HEK293 (cell line): ENCODE data around the gene RIN2.

Experiments
- CTCF ChIA-PET: fragments of 350-600 bp; formaldehyde crosslinking; extraction: SDS; loops from one replicate; lab custom pipeline; 2021; ENCODE audit warnings: antibody characterized with exemption; lab: Yijun Ruan, JAX
- POLR2A ChIA-PET: fragments of 300-600 bp; formaldehyde crosslinking; extraction: SDS; loops from one replicate; lab custom pipeline; 2020; ENCODE audit warnings: antibody characterized with exemption, inconsistent platforms; lab: Yijun Ruan, JAX
- H3K27ac ChIP-seq: fragments of 200-500 bp; sonication (Bioruptor generic); 2 replicates; pipeline ENCODE4 v1.5.1; 2014; ENCODE audit warnings: low read depth, low read length, control low read depth, inconsistent platforms; ENCODE audit errors: extremely low read depth
- H3K36me3 ChIP-seq, 2 experiments: fragments of 200-500 bp in 1 of 2; sonication (Bioruptor generic) in 1 of 2; 1 replicate in 1 of 2; 2 replicates in 1 of 2; pipeline ENCODE4 v1.5.1; 2014 to 2017; ENCODE audit warnings: inconsistent platforms in 2 of 2, low read length in 2 of 2; ENCODE audit not compliant: control insufficient read depth in 2 of 2, insufficient read depth in 1 of 2
- H3K4me1 ChIP-seq: fragments of 200-500 bp; sonication (Bioruptor generic); 2 replicates; pipeline ENCODE4 v1.5.1; 2014; ENCODE audit warnings: mild to moderate bottlenecking, low read length, inconsistent platforms; ENCODE audit not compliant: control insufficient read depth, insufficient read depth
- H3K4me3 ChIP-seq: 2 replicates; pipeline ENCODE4 v1.5.1; 2011; ENCODE audit warnings: low read depth, mild to moderate bottlenecking, control low read depth, low read length, moderate library complexity
- H3K9me3 ChIP-seq: fragments of 200-500 bp; sonication (Bioruptor generic); 2 replicates; pipeline ENCODE4 v1.5.1; 2014; ENCODE audit warnings: low read depth, low read length, inconsistent platforms; ENCODE audit not compliant: control insufficient read depth, insufficient read depth
- ATF2 ChIP-seq: fragments of 450-650 bp; formaldehyde crosslinking; IDR thresholded peaks from 2 replicates; pipeline ENCODE4 v1.5.1; 2016; ENCODE audit warnings: missing biosample characterization, missing genetic modification characterization, low read depth
- MYNN ChIP-seq: fragments of 450-650 bp; formaldehyde crosslinking; IDR thresholded peaks from 2 replicates; pipeline ENCODE4 v1.5.1; 2016; ENCODE audit warnings: missing biosample characterization, missing genetic modification characterization, borderline replicate concordance
- PRDM6 ChIP-seq: fragments of 450-650 bp; formaldehyde crosslinking; IDR thresholded peaks from 2 replicates; pipeline ENCODE4 v1.5.1; 2017; ENCODE audit warnings: missing biosample characterization, missing genetic modification characterization
- SP2 ChIP-seq: fragments of 450-650 bp; formaldehyde crosslinking; IDR thresholded peaks from 2 replicates; pipeline ENCODE4 v1.5.1; 2016; ENCODE audit warnings: missing biosample characterization, missing genetic modification characterization
- WT1 ChIP-seq: fragments of 450-650 bp; formaldehyde crosslinking; IDR thresholded peaks from 2 replicates; pipeline ENCODE4 v1.5.1; 2016; ENCODE audit warnings: missing biosample characterization, missing genetic modification characterization
- ZBTB8A ChIP-seq: fragments of 450-650 bp; formaldehyde crosslinking; IDR thresholded peaks from 2 replicates; pipeline ENCODE4 v1.5.1; 2016; ENCODE audit warnings: missing biosample characterization, missing genetic modification characterization
- ZFP69B ChIP-seq: fragments of 450-650 bp; formaldehyde crosslinking; IDR thresholded peaks from 2 replicates; pipeline ENCODE4 v1.5.1; 2016; ENCODE audit warnings: missing biosample characterization, missing genetic modification characterization
- ZNF132 ChIP-seq: fragments of 450-650 bp; formaldehyde crosslinking; IDR thresholded peaks from 2 replicates; pipeline ENCODE4 v1.5.1; 2017; ENCODE audit warnings: missing biosample characterization, missing genetic modification characterization, borderline replicate concordance
- ZNF248 ChIP-seq: fragments of 450-650 bp; formaldehyde crosslinking; IDR thresholded peaks from 2 replicates; pipeline ENCODE4 v1.5.1; 2017; ENCODE audit warnings: missing biosample characterization, missing genetic modification characterization
- ZNF350 ChIP-seq: fragments of 450-650 bp; formaldehyde crosslinking; IDR thresholded peaks from 2 replicates; pipeline ENCODE4 v1.5.0; 2017; ENCODE audit warnings: missing biosample characterization, mild to moderate bottlenecking, missing genetic modification characterization
- ZNF501 ChIP-seq: fragments of 450-650 bp; formaldehyde crosslinking; IDR thresholded peaks from 2 replicates; pipeline ENCODE4 v1.5.1; 2016; ENCODE audit warnings: missing biosample characterization, missing genetic modification characterization
- ZNF510 ChIP-seq: fragments of 450-650 bp; formaldehyde crosslinking; IDR thresholded peaks from 2 replicates; pipeline ENCODE4 v1.5.1; 2018; ENCODE audit warnings: mild to moderate bottlenecking, missing genetic modification characterization, missing biosample characterization; ENCODE audit not compliant: insufficient replicate concordance
- ZNF692 ChIP-seq: fragments of 450-650 bp; formaldehyde crosslinking; IDR thresholded peaks from 2 replicates; pipeline ENCODE4 v1.5.1; 2016; ENCODE audit warnings: missing biosample characterization, missing genetic modification characterization
- ZNF785 ChIP-seq: fragments of 450-650 bp; formaldehyde crosslinking; IDR thresholded peaks from 2 replicates; pipeline ENCODE4 v1.5.1; 2016; ENCODE audit warnings: missing biosample characterization, missing genetic modification characterization

Gene RIN2

GRCh38 chr20:19738951-19739350, 19.1 kb upstream of the RIN2 start (continued):
- no peak for TF ChIP-seq ZNF501 (tag by site-specific recombination)
- TF ChIP-seq MYNN (tag by site-specific recombination) = no peak
- TF ChIP-seq ZNF248 (tag by site-specific recombination) = no peak
- TF ChIP-seq ZNF350 (tag by site-specific recombination) = no peak
- no peak for TF ChIP-seq ZNF785 (tag by site-specific recombination)
- TF ChIP-seq ZNF510 (tag by site-specific recombination) = no peak
- no peak for TF ChIP-seq WT1 (tag by site-specific recombination)

GRCh38 chr20:19739351-19739750, 18.7 kb upstream of the RIN2 start:
- Histone ChIP-seq H3K27ac (no peak overlapping the region), H3K4me3 (no peak overlapping the region), H3K9me3 (no peaks in the 10 kb centered on the region), H3K36me3 (no peaks in the 10 kb centered on the region), H3K4me1 (peaks cover 3% of the 10 kb centered on the region; the same call in 1 of the 2 replicates)
- ChIA-PET POLR2A (no interaction called here), CTCF (no interaction called here)
- no peak for TF ChIP-seq ZNF132 (tag by site-specific recombination)
- TF ChIP-seq SP2 (tag by site-specific recombination) = no peak
- TF ChIP-seq ATF2 (tag by site-specific recombination) = no peak
- TF ChIP-seq ZFP69B = no peak
- no peak for TF ChIP-seq ZNF692 (tag by site-specific recombination)
- no peak for TF ChIP-seq PRDM6 (tag by site-specific recombination)

- Histone ChIP-seq H3K27ac (no peak overlapping the region), H3K9me3 (no peaks in the 10 kb centered on the region)
Measured at GRCh38 chr20:19740512-19740911, 17.5 kb upstream of the RIN2 start.

More at GRCh38 chr20:19740512-19740911, 17.5 kb upstream of the RIN2 start:
- CTCF ChIA-PET = interaction anchor here (1.1 kb wide), 1 partner anchor 48 kb away, joined by 3 read pairs; no protein-coding TSS in a partner anchor
- Histone ChIP-seq H3K36me3 (no peaks in the 10 kb centered on the region), H3K4me1 (peaks cover 3% of the 10 kb centered on the region; the same call in 1 of the 2 replicates), H3K4me3 (no peak overlapping the region)
- TF ChIP-seq ZBTB8A (tag by site-specific recombination) (no peak), ATF2 (tag by site-specific recombination) (peak; percentile 37; the same call in 1 of the 2 replicates)
- POLR2A ChIA-PET = no interaction called here
